ENCODE results near the gene ERCC6L2. TPM values are rescaled to one million over a fixed set of nuclear protein-coding genes. Genes with fewer than 3 reads are reported as not detected.
A peak's percentile ranks its signal among the peaks of the same experiment; 100 is the strongest.

The ERCC6L2 gene
- total RNA-seq, 2 donors from 2014 or later = 37.7 to 44.2 TPM

DNA sequence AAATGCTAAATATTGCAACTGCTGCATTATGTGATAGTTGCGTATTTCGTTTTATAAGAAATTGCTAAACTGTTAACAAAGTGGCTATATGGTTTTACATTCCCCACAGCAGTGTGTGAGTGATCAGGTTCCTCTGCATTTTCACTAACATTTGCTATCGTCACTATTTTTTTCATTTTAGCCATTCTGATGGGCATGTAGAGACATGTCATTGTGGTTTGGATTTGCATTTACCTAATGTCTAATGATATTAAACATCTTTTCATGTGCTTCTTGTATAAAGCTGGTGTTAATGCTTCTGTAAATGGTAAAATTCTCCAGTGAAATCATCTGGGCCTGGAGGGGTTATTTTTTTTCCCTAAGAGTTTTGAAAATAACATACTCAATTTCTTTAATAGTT, 61.6 kb downstream of the ERCC6L2 start:
- H3K27ac ChIP-seq (ENCODE audit: low read depth, low read length) = no peak overlapping the region
- Mint-ChIP-seq H3K27me3 (ENCODE audit: insufficient read depth) (no peaks in the 10 kb centered on the region), H3K4me3 (no peak overlapping the region), H3K36me3 (ENCODE audit: low read depth) (peaks cover 66% of the 10 kb centered on the region), H3K27ac (no peak overlapping the region), H3K4me1 (no peaks in the 10 kb centered on the region), H3K9me3 (peaks cover 11% of the 10 kb centered on the region)
- H3K9ac ChIP-seq (ENCODE audit: extremely low read depth, low read length, poor library complexity, severe bottlenecking) = no peak overlapping the region
- H3K9me3 ChIP-seq (ENCODE audit: control insufficient read depth, low read length) = peaks cover 35% of the 10 kb centered on the region
- no peak for DNase-seq
- no peaks in the 10 kb centered on the region for H3K27me3 ChIP-seq (ENCODE audit: control insufficient read depth, insufficient read depth, low read length, poor library complexity, severe bottlenecking)
- TF ChIP-seq, protein P1, sequence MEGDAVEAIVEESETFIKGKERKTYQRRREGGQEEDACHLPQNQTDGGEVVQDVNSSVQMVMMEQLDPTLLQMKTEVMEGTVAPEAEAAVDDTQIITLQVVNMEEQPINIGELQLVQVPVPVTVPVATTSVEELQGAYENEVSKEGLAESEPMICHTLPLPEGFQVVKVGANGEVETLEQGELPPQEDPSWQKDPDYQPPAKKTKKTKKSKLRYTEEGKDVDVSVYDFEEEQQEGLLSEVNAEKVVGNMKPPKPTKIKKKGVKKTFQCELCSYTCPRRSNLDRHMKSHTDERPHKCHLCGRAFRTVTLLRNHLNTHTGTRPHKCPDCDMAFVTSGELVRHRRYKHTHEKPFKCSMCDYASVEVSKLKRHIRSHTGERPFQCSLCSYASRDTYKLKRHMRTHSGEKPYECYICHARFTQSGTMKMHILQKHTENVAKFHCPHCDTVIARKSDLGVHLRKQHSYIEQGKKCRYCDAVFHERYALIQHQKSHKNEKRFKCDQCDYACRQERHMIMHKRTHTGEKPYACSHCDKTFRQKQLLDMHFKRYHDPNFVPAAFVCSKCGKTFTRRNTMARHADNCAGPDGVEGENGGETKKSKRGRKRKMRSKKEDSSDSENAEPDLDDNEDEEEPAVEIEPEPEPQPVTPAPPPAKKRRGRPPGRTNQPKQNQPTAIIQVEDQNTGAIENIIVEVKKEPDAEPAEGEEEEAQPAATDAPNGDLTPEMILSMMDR (conservative IDR thresholded peaks at IDR 0.05) = no peak
- no peak overlapping the region for H3K4me3 ChIP-seq (ENCODE audit: low read length)
- WGBS, 2 experiments (ENCODE audit: insufficient coverage in 1 of 2, insufficient read length in 1 of 2) = 96 to 100% methylated on average over 2 to 3 of the region's 3 CpGs
- H3K36me3 ChIP-seq (ENCODE audit: control insufficient read depth, insufficient read depth, low read length) = peaks cover 87% of the 10 kb centered on the region
- H3K4me1 ChIP-seq (ENCODE audit: control insufficient read depth, insufficient read depth, low read length) = no peaks in the 10 kb centered on the region

DNA sequence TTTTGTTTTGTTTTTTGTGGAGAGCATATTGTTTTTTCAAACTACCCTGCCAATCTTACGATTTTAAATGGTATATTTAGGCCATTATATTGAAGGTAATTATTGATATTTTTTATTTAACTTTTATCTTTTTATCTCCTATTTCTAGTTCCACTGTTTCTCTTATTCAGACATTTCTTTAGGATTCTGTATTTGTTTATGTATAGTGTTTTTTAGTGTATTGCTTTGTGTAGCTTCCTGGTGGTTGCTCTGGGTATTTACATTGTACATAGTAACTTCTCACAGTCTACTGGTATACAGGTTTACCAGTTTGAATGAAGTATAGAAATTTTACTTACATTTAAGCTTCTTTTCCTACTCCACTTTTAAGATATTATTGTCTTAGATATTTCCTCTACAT, 63.2 kb downstream of the ERCC6L2 start:
- Mint-ChIP-seq H3K27me3 (ENCODE audit: insufficient read depth) (no peaks in the 10 kb centered on the region), H3K9me3 (peaks cover 11% of the 10 kb centered on the region), H3K36me3 (ENCODE audit: low read depth) (peaks cover 70% of the 10 kb centered on the region), H3K4me3 (no peak overlapping the region), H3K4me1 (no peaks in the 10 kb centered on the region), H3K27ac (no peak overlapping the region)
- H3K27ac ChIP-seq (ENCODE audit: low read depth, low read length) = no peak overlapping the region
- H3K4me1 ChIP-seq (ENCODE audit: control insufficient read depth, insufficient read depth, low read length) = no peaks in the 10 kb centered on the region
- no peak for DNase-seq
- no peak overlapping the region for H3K9ac ChIP-seq (ENCODE audit: extremely low read depth, low read length, poor library complexity, severe bottlenecking)
- no CpG with 5 or more reads among the region's 1 CpG for WGBS, 2 experiments (ENCODE audit: insufficient coverage in 1 of 2, insufficient read length in 1 of 2)
- H3K27me3 ChIP-seq (ENCODE audit: control insufficient read depth, insufficient read depth, low read length, poor library complexity, severe bottlenecking) = no peaks in the 10 kb centered on the region
- H3K36me3 ChIP-seq (ENCODE audit: control insufficient read depth, insufficient read depth, low read length) = peaks cover 87% of the 10 kb centered on the region
- H3K9me3 ChIP-seq (ENCODE audit: control insufficient read depth, low read length) = peaks cover 50% of the 10 kb centered on the region
- H3K4me3 ChIP-seq (ENCODE audit: low read length) = no peak overlapping the region
- TF ChIP-seq, protein P1 (conservative IDR thresholded peaks at IDR 0.05) = peak; percentile 53

DNA sequence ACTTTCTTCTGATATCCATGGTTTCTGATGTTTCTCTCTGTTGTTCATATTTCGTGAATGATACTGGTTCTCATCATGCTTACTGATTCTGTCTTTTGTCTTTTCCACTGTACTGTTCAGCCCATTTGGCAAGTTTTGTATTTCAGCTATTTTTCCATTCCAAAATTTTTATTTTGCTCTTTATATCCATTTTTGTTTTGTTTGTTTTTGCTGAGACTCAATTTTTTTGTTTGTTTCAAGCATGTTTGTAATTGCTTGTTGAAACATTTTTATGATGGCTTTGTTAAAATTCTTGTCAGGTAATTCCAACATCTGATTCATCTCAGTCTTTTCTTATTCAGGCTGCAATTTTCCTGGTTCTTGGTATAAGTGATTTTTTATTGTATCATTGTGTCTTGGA, 64.0 kb downstream of the ERCC6L2 start:
- Histone ChIP-seq H3K4me3 (ENCODE audit: low read length) (peak overlapping the region; percentile 15), H3K27me3 (ENCODE audit: control insufficient read depth, insufficient read depth, low read length, poor library complexity, severe bottlenecking) (no peaks in the 10 kb centered on the region), H3K9ac (ENCODE audit: extremely low read depth, low read length, poor library complexity, severe bottlenecking) (no peak overlapping the region), H3K9me3 (ENCODE audit: control insufficient read depth, low read length) (peaks cover 58% of the 10 kb centered on the region), H3K27ac (ENCODE audit: low read depth, low read length) (no peak overlapping the region), H3K36me3 (ENCODE audit: control insufficient read depth, insufficient read depth, low read length) (peaks cover 88% of the 10 kb centered on the region), H3K4me1 (ENCODE audit: control insufficient read depth, insufficient read depth, low read length) (no peaks in the 10 kb centered on the region)
- TF ChIP-seq, protein P1 (conservative IDR thresholded peaks at IDR 0.05) = no peak
- no peaks in the 10 kb centered on the region for H3K27me3 Mint-ChIP-seq (ENCODE audit: insufficient read depth)
- H3K9me3 Mint-ChIP-seq = peaks cover 16% of the 10 kb centered on the region
- 67 to 98% methylated on average over 1 of the region's 1 CpG for WGBS, 2 experiments (ENCODE audit: insufficient coverage in 1 of 2, insufficient read length in 1 of 2)
- no peak overlapping the region for H3K27ac Mint-ChIP-seq
- peaks cover 76% of the 10 kb centered on the region for H3K36me3 Mint-ChIP-seq (ENCODE audit: low read depth)
- H3K4me3 Mint-ChIP-seq = no peak overlapping the region
- DNase-seq = no peak
- no peaks in the 10 kb centered on the region for H3K4me1 Mint-ChIP-seq
